ENCODE data around the gene CD2BP2. TPM values are rescaled to one million over a fixed set of nuclear protein-coding genes. Genes with fewer than 3 reads are reported as not detected.

Gene CD2BP2
- total RNA-seq: 10 to 100 TPM; 43.1 to 68.1 (median 54.3) TPM

GRCh38 chr16:30355144-30355953 is at the start of gene CD2BP2:
CD2BP2 (minus strand) TSS chr16:30355308; CDS start chr16:30354681, 627 bp downstream.
- Histone ChIP-seq H3K9me3 (no peaks in the 10 kb centered on the region), H3K36me3 (peaks cover 0 to 76% of the 10 kb centered on the region in 2 donors), H3K27me3 (no peaks in the 10 kb centered on the region), H3K4me3 (peak within 1 kb of the TSS; percentile 60 to 74), H3K27ac (peak within 1 kb of the TSS; percentile 87 to 100 (median 93)), H3K4me1 (peaks cover 3 to 54% (median 40%) of the 10 kb centered on the region in 3 donors)
- WGBS, 2 donors (ENCODE audit: low coverage in 1 of 2): 0% methylated on average over 10 to 14 of the region's 45 CpGs
- ATAC-seq: peak; percentile 95
- no peak for TF ChIP-seq EP300 (IDR thresholded peaks at IDR 0.05)
- TF ChIP-seq POLR2A (IDR thresholded peaks at IDR 0.05): peak; percentile 9 to 22
- peak; percentile 93 for TF ChIP-seq POLR2AphosphoS5 (IDR thresholded peaks at IDR 0.05)
- peak in 1 of 4 experiments; percentile 34 for TF ChIP-seq CTCF (IDR thresholded peaks at IDR 0.05)

- TF ChIP-seq POLR2AphosphoS5 (IDR thresholded peaks at IDR 0.05) (no peak), POLR2A (IDR thresholded peaks at IDR 0.05) (no peak), EP300 (IDR thresholded peaks at IDR 0.05) (no peak), CTCF (IDR thresholded peaks at IDR 0.05) (no peak)
- Histone ChIP-seq H3K4me3 (no peak overlapping the region), H3K36me3 (peaks cover 0 to 20% of the 10 kb centered on the region in 2 donors), H3K4me1 (peaks cover 0 to 48% (median 3%) of the 10 kb centered on the region in 3 donors), H3K27me3 (no peaks in the 10 kb centered on the region), H3K27ac (peak overlapping the region in 1 of 4 donors; percentile 95), H3K9me3 (no peaks in the 10 kb centered on the region)
- no peak for ATAC-seq
- WGBS, 2 donors (ENCODE audit: low coverage in 1 of 2): 64 to 76% methylated on average over 5 to 6 of the region's 8 CpGs
Observed at GRCh38 chr16:30401768-30402425, 46.8 kb upstream of the CD2BP2 start.

GRCh38 chr16:30399435-30400186 is 44.5 kb upstream of the CD2BP2 start:
- TF ChIP-seq POLR2AphosphoS5 (IDR thresholded peaks at IDR 0.05): no peak
- no peak for TF ChIP-seq CTCF (IDR thresholded peaks at IDR 0.05)
- no peak for TF ChIP-seq POLR2A (IDR thresholded peaks at IDR 0.05)
- no peak for TF ChIP-seq EP300 (IDR thresholded peaks at IDR 0.05)
- Histone ChIP-seq H3K9me3 (no peaks in the 10 kb centered on the region), H3K4me1 (peaks cover 0 to 60% (median 6%) of the 10 kb centered on the region in 3 donors), H3K36me3 (peaks cover 0 to 20% of the 10 kb centered on the region in 2 donors), H3K27ac (peak overlapping the region; percentile 76 to 95 (median 86)), H3K27me3 (no peaks in the 10 kb centered on the region), H3K4me3 (peak overlapping the region; percentile 64 to 77)
- no peak for ATAC-seq
- WGBS, 2 donors (ENCODE audit: low coverage in 1 of 2): 33% methylated on average over 4 of the region's 12 CpGs; no CpG with 5 or more reads in 1 of the 2 donors

GRCh38 chr16:30398661-30399434 is 43.7 kb upstream of the CD2BP2 start:
- Histone ChIP-seq H3K36me3 (peaks cover 0 to 20% of the 10 kb centered on the region in 2 donors), H3K4me1 (peaks cover 0 to 65% (median 12%) of the 10 kb centered on the region in 3 donors), H3K4me3 (no peak overlapping the region), H3K9me3 (no peaks in the 10 kb centered on the region), H3K27me3 (no peaks in the 10 kb centered on the region), H3K27ac (peak overlapping the region in 3 of 4 donors; percentile 82 to 95 (median 90))
- TF ChIP-seq EP300 (IDR thresholded peaks at IDR 0.05): no peak
- TF ChIP-seq CTCF (IDR thresholded peaks at IDR 0.05): no peak
- TF ChIP-seq POLR2A (IDR thresholded peaks at IDR 0.05): no peak
- no peak for TF ChIP-seq POLR2AphosphoS5 (IDR thresholded peaks at IDR 0.05)
- ATAC-seq: no peak
- 33 to 40% methylated on average over 5 to 7 of the region's 23 CpGs for WGBS, 2 donors (ENCODE audit: low coverage in 1 of 2)
